ENCODE data around the gene MRPS26.

GRCh38 chr20:3051385-3052019 is 5.7 kb downstream of the MRPS26 start:
- no peak for TF ChIP-seq SNAI2 (CRISPR knock-in tag; IDR thresholded peaks at IDR 0.05)
- TF ChIP-seq ESRRG (CRISPR knock-in tag; IDR thresholded peaks at IDR 0.05), result no peak
- no peak for TF ChIP-seq ZFP30 (CRISPR knock-in tag; IDR thresholded peaks at IDR 0.05)
- TF ChIP-seq CSDC2 (CRISPR knock-in tag; IDR thresholded peaks at IDR 0.05), result no peak
- no peak for TF ChIP-seq RARB (CRISPR knock-in tag; IDR thresholded peaks at IDR 0.05)
- no peak for TF ChIP-seq PPARA (CRISPR knock-in tag; IDR thresholded peaks at IDR 0.05; ENCODE audit: borderline replicate concordance)
- TF ChIP-seq ZNF565 (CRISPR knock-in tag; conservative IDR thresholded peaks at IDR 0.05; ENCODE audit: low read depth), result no peak
- TF ChIP-seq GLIS3 (CRISPR knock-in tag; IDR thresholded peaks at IDR 0.05), result no peak
- TF ChIP-seq ARNTL (CRISPR knock-in tag; IDR thresholded peaks at IDR 0.05; ENCODE audit: borderline replicate concordance, low read depth), result no peak
- TF ChIP-seq, protein P1, sequence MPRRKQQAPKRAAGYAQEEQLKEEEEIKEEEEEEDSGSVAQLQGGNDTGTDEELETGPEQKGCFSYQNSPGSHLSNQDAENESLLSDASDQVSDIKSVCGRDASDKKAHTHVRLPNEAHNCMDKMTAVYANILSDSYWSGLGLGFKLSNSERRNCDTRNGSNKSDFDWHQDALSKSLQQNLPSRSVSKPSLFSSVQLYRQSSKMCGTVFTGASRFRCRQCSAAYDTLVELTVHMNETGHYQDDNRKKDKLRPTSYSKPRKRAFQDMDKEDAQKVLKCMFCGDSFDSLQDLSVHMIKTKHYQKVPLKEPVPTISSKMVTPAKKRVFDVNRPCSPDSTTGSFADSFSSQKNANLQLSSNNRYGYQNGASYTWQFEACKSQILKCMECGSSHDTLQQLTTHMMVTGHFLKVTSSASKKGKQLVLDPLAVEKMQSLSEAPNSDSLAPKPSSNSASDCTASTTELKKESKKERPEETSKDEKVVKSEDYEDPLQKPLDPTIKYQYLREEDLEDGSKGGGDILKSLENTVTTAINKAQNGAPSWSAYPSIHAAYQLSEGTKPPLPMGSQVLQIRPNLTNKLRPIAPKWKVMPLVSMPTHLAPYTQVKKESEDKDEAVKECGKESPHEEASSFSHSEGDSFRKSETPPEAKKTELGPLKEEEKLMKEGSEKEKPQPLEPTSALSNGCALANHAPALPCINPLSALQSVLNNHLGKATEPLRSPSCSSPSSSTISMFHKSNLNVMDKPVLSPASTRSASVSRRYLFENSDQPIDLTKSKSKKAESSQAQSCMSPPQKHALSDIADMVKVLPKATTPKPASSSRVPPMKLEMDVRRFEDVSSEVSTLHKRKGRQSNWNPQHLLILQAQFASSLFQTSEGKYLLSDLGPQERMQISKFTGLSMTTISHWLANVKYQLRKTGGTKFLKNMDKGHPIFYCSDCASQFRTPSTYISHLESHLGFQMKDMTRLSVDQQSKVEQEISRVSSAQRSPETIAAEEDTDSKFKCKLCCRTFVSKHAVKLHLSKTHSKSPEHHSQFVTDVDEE (CRISPR knock-in tag; IDR thresholded peaks at IDR 0.05), result no peak
- TF ChIP-seq TCF4 (CRISPR knock-in tag; IDR thresholded peaks at IDR 0.05; ENCODE audit: borderline replicate concordance), result no peak
